Endothelial cell (in vitro differentiated cells): ENCODE measurements around the gene CHST6. TPM values are rescaled to one million over a fixed set of nuclear protein-coding genes. Genes with fewer than 3 reads are reported as not detected.

Experiments
- DNase-seq: peaks from one replicate; pipeline ENCODE4 v3.0.0; 2021; ENCODE audit warnings: low spot score
- H3K27ac Mint-ChIP-seq: one replicate; pipeline ENCODE4 v1.8.0; 2021; ENCODE audit warnings: mixed read lengths, inconsistent platforms; ENCODE audit not compliant: unreplicated experiment
- H3K27me3 Mint-ChIP-seq: one replicate; pipeline ENCODE4 v1.8.0; 2021; ENCODE audit warnings: mild to moderate bottlenecking, moderate library complexity, mixed read lengths, inconsistent platforms; ENCODE audit not compliant: unreplicated experiment
- H3K36me3 Mint-ChIP-seq: one replicate; pipeline ENCODE4 v1.8.0; 2021; ENCODE audit warnings: mild to moderate bottlenecking, low read depth, mixed read lengths, inconsistent platforms; ENCODE audit not compliant: unreplicated experiment
- H3K4me1 Mint-ChIP-seq: one replicate; pipeline ENCODE4 v1.8.0; 2021; ENCODE audit warnings: mild to moderate bottlenecking, mixed read lengths, inconsistent platforms; ENCODE audit not compliant: unreplicated experiment
- H3K4me3 Mint-ChIP-seq: one replicate; pipeline ENCODE4 v1.8.0; 2021; ENCODE audit warnings: mild to moderate bottlenecking, mixed read lengths, inconsistent platforms; ENCODE audit not compliant: unreplicated experiment
- H3K9me3 Mint-ChIP-seq: one replicate; pipeline ENCODE4 v1.8.0; 2021; ENCODE audit warnings: mixed read lengths, inconsistent platforms; ENCODE audit not compliant: unreplicated experiment
- total RNA-seq: library from RNA; stranded (reverse); fragmentation: NEBNext Ultra II Directional; extraction: Animal tissue kit (Norgen Biotek cat#: 25700); gene quantifications from one replicate; pipeline ENCODE4 v1.2.1, GENCODE V29; 2021; ENCODE audit not compliant: unreplicated experiment
- TF ChIP-seq, protein P1 (sequence below): fragments of 200-600 bp; sonication (generic); IDR thresholded peaks from one replicate; pipeline ENCODE4 v1.5.0; 2021; ENCODE audit warnings: antibody characterized with exemption; ENCODE audit not compliant: unreplicated experiment

The CHST6 gene
- total RNA-seq, 1 donor from 2014 or later = 5.3 TPM

- TF ChIP-seq, protein P1, sequence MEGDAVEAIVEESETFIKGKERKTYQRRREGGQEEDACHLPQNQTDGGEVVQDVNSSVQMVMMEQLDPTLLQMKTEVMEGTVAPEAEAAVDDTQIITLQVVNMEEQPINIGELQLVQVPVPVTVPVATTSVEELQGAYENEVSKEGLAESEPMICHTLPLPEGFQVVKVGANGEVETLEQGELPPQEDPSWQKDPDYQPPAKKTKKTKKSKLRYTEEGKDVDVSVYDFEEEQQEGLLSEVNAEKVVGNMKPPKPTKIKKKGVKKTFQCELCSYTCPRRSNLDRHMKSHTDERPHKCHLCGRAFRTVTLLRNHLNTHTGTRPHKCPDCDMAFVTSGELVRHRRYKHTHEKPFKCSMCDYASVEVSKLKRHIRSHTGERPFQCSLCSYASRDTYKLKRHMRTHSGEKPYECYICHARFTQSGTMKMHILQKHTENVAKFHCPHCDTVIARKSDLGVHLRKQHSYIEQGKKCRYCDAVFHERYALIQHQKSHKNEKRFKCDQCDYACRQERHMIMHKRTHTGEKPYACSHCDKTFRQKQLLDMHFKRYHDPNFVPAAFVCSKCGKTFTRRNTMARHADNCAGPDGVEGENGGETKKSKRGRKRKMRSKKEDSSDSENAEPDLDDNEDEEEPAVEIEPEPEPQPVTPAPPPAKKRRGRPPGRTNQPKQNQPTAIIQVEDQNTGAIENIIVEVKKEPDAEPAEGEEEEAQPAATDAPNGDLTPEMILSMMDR = no peak
- Mint-ChIP-seq H3K36me3 (no peaks in the 10 kb centered on the region), H3K4me3 (no peak overlapping the region), H3K4me1 (no peaks in the 10 kb centered on the region), H3K27me3 (no peaks in the 10 kb centered on the region), H3K27ac (no peak overlapping the region), H3K9me3 (no peaks in the 10 kb centered on the region)
- no peak for DNase-seq
Observed at GRCh38 chr16:75479421-75479990, 15.7 kb downstream of the CHST6 start.

- TF ChIP-seq, protein P1 = no peak
- H3K4me3 Mint-ChIP-seq = no peak overlapping the region
Observed at GRCh38 chr16:75478480-75479345, 16.5 kb downstream of the CHST6 start.

DNA sequence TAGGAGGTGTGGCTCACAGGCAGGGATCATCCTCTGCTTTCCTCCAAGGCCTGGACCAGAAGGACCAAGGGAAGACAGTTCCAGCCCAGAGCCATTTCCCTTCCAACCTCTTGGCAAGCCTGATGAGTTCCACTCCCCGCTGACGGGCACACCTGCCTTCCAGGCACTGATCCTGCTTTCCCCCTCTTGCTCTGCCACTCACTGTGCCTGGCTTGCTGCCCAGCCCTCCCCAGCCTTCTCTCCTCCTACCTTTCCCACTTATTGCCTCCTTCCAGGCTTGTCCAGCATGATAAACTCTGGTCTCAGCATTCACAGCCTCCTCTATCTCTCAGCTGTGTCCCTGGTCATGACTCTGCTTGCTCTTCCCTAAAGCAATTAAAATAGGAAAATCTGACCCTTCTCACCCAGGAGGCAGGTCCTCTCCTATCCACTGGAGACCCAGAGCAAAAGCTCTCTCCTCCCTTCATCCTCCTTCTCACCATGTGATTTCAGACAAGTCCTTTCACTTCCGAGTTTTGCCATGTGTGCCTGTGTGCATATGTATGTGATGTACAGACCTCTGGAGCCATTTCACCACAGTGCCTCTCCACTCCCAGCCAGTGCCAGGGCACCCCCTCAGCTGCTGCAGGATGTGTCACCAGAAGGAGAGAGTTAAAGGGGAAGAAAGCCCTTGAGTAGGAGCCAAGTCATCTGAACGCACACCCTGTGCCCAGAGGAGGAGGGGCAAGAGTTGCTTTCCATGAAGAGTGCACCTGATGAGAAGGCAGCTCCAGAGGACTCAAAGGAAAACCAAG is 17.4 kb downstream of the CHST6 start:
- TF ChIP-seq, protein P1 = no peak
- Mint-ChIP-seq H3K9me3 (no peaks in the 10 kb centered on the region), H3K27ac (peak overlapping the region; percentile 28), H3K4me3 (peak overlapping the region; percentile 12), H3K4me1 (no peaks in the 10 kb centered on the region), H3K36me3 (no peaks in the 10 kb centered on the region), H3K27me3 (no peaks in the 10 kb centered on the region)
- no peak for DNase-seq

More at GRCh38 chr16:75478480-75479345, 16.5 kb downstream of the CHST6 start:
- no peak for DNase-seq
- no peak overlapping the region for H3K27ac Mint-ChIP-seq
- H3K4me1 Mint-ChIP-seq = no peaks in the 10 kb centered on the region
- H3K9me3 Mint-ChIP-seq = no peaks in the 10 kb centered on the region
- H3K36me3 Mint-ChIP-seq = no peaks in the 10 kb centered on the region
- H3K27me3 Mint-ChIP-seq = no peaks in the 10 kb centered on the region

GRCh38 chr16:75476817-75477216 is 18.4 kb downstream of the CHST6 start:
- no peak overlapping the region for H3K27ac Mint-ChIP-seq
- H3K27me3 Mint-ChIP-seq = peaks cover 4% of the 10 kb centered on the region
- H3K4me1 Mint-ChIP-seq = no peaks in the 10 kb centered on the region
- TF ChIP-seq, protein P1 = no peak
- H3K36me3 Mint-ChIP-seq = no peaks in the 10 kb centered on the region
- H3K4me3 Mint-ChIP-seq = no peak overlapping the region
- no peak for DNase-seq
- H3K9me3 Mint-ChIP-seq = no peaks in the 10 kb centered on the region
